Measurements from ENCODE around the gene ATP6V1C2. TPM values are rescaled to one million over a fixed set of nuclear protein-coding genes. Genes with fewer than 3 reads are reported as not detected.
A peak's percentile ranks its signal among the peaks of the same experiment; 100 is the strongest.
"Not testable (repeated sequence)": the region's sequence is repeated elsewhere in the genome, so short reads cannot be mapped to it uniquely, and the experiment has no call there.

ATP6V1C2 gene
- total RNA-seq, 1 donor from 2014 or later: 3.3 TPM

DNA sequence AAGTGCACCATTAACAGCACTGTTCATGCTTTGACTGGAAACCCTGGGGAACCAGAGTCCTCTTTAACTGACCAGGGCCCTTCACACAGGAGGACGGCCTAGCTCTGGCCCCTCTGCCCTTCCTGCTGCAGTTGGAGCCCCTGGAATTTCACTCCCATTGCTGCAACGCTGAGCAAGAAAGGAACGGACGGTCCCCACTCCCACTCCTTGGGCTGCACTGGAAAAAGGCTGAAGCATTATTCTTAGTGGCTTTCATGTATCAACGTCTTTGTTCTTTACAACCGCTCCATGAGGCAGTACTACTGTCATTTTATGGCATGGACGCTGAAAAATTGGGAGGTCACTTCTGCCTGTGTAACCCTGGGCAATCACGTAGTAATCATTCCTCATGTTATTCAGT, 81.2 kb downstream of the ATP6V1C2 start:
- Mint-ChIP-seq H3K27me3 (no peaks in the 10 kb centered on the region), H3K4me1 (peaks cover 25% of the 10 kb centered on the region), H3K27ac (no peak overlapping the region), H3K4me3 (no peak overlapping the region), H3K36me3 (ENCODE audit: low read depth) (peaks cover 52% of the 10 kb centered on the region), H3K9me3 (no peaks in the 10 kb centered on the region)
- POLR2A ChIA-PET: no interaction called here
- ATAC-seq (ENCODE audit: low read depth) (no peak), DNase-seq (no peak)
- TF ChIP-seq CTCF (IDR thresholded peaks at IDR 0.05): no peak
- intact Hi-C loops (cut with micrococcal nuclease): no loop called here
- CTCF ChIA-PET: no interaction called here

- H3K27ac Mint-ChIP-seq; DNase-seq; ATAC-seq (ENCODE audit: low read depth); H3K4me3 Mint-ChIP-seq; POLR2A ChIA-PET; H3K27me3 Mint-ChIP-seq; CTCF ChIA-PET; H3K9me3 Mint-ChIP-seq; intact Hi-C loops (cut with micrococcal nuclease): not testable (repeated sequence)
- Mint-ChIP-seq H3K4me1 (peaks cover 50% of the 10 kb centered on the region), H3K36me3 (ENCODE audit: low read depth) (peaks cover 44% of the 10 kb centered on the region)
Observed at GRCh38 chr2:10805990-10806389, 84.6 kb downstream of the ATP6V1C2 start.

- ATAC-seq (ENCODE audit: low read depth) (no peak), DNase-seq (no peak)
- no peak overlapping the region for H3K27ac Mint-ChIP-seq
- peaks cover 41% of the 10 kb centered on the region for H3K36me3 Mint-ChIP-seq (ENCODE audit: low read depth)
- ChIA-PET CTCF (no interaction called here), POLR2A (no interaction called here)
- H3K27me3 Mint-ChIP-seq: no peaks in the 10 kb centered on the region
- TF ChIP-seq CTCF (IDR thresholded peaks at IDR 0.05): no peak
- H3K4me3 Mint-ChIP-seq: no peak overlapping the region
- intact Hi-C loops (cut with micrococcal nuclease): no loop called here
- peaks cover 56% of the 10 kb centered on the region for H3K4me1 Mint-ChIP-seq
- no peaks in the 10 kb centered on the region for H3K9me3 Mint-ChIP-seq
Observed at GRCh38 chr2:10806543-10806942, 85.1 kb downstream of the ATP6V1C2 start.

DNA sequence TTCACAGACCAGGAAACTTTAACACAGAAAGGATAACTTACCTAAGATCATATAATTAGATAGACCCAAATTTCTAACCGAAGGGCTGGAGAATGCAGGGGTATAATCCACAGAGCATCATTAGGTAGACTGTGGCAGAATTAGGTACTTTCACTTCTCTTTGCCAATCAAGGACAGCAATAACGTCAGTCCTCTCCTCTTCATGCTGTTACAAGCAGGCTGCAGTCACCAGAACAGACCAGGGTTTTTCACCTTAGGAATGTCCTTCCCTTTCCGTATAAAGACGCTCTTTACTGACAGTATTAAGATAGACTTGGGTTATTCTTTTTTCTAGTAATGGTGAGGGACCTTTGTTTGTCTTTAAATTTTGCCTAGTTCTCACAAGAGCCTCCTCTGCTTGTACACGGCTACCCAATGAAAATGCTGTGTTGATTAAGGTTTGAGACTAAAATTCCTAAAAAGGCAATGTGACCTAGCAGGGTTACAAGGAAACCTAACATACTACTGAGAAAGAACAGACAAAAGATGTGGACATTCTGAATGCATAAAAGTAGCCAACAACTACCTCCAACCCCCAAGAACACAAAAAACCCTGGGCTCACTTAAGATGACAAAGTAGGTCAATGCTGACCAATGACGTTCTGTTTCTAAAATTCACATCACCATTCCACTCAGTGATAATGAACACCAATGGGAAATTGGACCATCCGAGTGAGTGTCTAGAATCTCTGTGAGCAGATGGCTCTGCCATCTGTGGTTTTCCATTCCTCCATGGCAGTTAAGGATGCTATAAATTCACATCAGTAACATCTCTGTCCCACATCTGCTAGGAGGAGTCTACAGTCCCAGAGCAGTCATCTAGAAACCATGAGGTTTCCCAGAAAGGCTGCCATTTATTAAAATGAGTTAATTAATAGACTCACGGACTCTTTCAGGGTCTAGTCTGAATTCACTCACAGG, 89.1 kb downstream of the ATP6V1C2 start:
- peak overlapping the region; percentile 91 for H3K4me3 Mint-ChIP-seq
- TF ChIP-seq CTCF (IDR thresholded peaks at IDR 0.05): no peak
- no peak for DNase-seq
- peak overlapping the region; percentile 95 for H3K27ac Mint-ChIP-seq
- no peaks in the 10 kb centered on the region for H3K27me3 Mint-ChIP-seq
- H3K36me3 Mint-ChIP-seq (ENCODE audit: low read depth): peaks cover 28% of the 10 kb centered on the region
- H3K4me1 Mint-ChIP-seq: peaks cover 54% of the 10 kb centered on the region
- no peaks in the 10 kb centered on the region for H3K9me3 Mint-ChIP-seq
- ATAC-seq (ENCODE audit: low read depth): peak; percentile 40
- ChIA-PET CTCF (no interaction called here), POLR2A (interaction anchor here (1.2 to 2.8 kb wide), 2 partner anchors 121 to 944 kb away, joined by 3 to 26 read pairs; partner anchors contain the start of gene NOL10)
- intact Hi-C loops (cut with micrococcal nuclease): loop anchor here (1.0 to 10.0 kb wide), 7 partner anchors 89 to 968 kb away; partner anchors contain the start of genes ATP6V1C2, E2F6, HPCAL1 and KLF11

GRCh38 chr2:10811517-10811916, 90.1 kb downstream of the ATP6V1C2 start:
- CTCF ChIA-PET: interaction anchor here (1.1 to 1.5 kb wide), 2 partner anchors 21 to 24 kb away, joined by 3 to 9 read pairs; no protein-coding TSS in a partner anchor
- Mint-ChIP-seq H3K4me3 (peak overlapping the region; percentile 91), H3K27me3 (no peaks in the 10 kb centered on the region)

More at GRCh38 chr2:10811517-10811916, 90.1 kb downstream of the ATP6V1C2 start:
- ATAC-seq (ENCODE audit: low read depth) (no peak), DNase-seq (no peak)
- Mint-ChIP-seq H3K4me1 (peaks cover 52% of the 10 kb centered on the region), H3K27ac (peak overlapping the region; percentile 95), H3K9me3 (no peaks in the 10 kb centered on the region), H3K36me3 (ENCODE audit: low read depth) (peaks cover 28% of the 10 kb centered on the region)
- TF ChIP-seq CTCF (IDR thresholded peaks at IDR 0.05): no peak
- intact Hi-C loops (cut with micrococcal nuclease): loop anchor here (5.0 to 10.0 kb wide), 5 partner anchors 507 to 969 kb away; partner anchors contain the start of genes E2F6, HPCAL1, KLF11 and TAF1B
- POLR2A ChIA-PET: interaction anchor here (0.6 to 2.8 kb wide), 8 partner anchors 21 to 1059 kb away, joined by 3 to 26 read pairs (median 4); partner anchors contain the start of genes NOL10 and ODC1

Data from activated B cell treated with CpG ODN at 0.5 μM for 24 hours (primary cell).